WTC11 (cell line): ENCODE measurements around the gene RARB. TPM values are rescaled to one million over a fixed set of nuclear protein-coding genes. Genes with fewer than 3 reads are reported as not detected.

Experiments used
- ATAC-seq: fragments of 200-7000 bp; cut with Tn5 transposase; 2 replicates; pipeline ENCODE4 v1.10.0; 2021; ENCODE audit warnings: mild to moderate bottlenecking, moderate library complexity
- CTCF ChIA-PET: fragments of 300-600 bp; sonication (Branson Sonifier 250); formaldehyde crosslinking; loops from one replicate; lab custom pipeline; 2021; ENCODE audit warnings: antibody characterized with exemption; lab: Charles Lee
- POLR2A ChIA-PET: fragments of 350-600 bp; sonication (Branson Sonifier 250); formaldehyde crosslinking; loops from one replicate; lab custom pipeline; 2021; ENCODE audit warnings: antibody characterized with exemption; lab: Charles Lee
- DNase-seq: peaks from one replicate; pipeline ENCODE4 v3.0.0; 2021; ENCODE audit warnings: low spot score
- H3K27ac Mint-ChIP-seq: 2 replicates; pipeline ENCODE4 v1.8.0; 2021; ENCODE audit warnings: mixed read lengths
- H3K27me3 Mint-ChIP-seq: 2 replicates; pipeline ENCODE4 v1.8.0; 2021; ENCODE audit warnings: low read depth, mild to moderate bottlenecking, moderate library complexity, mixed read lengths
- H3K36me3 Mint-ChIP-seq: 2 replicates; pipeline ENCODE4 v1.8.0; 2021; ENCODE audit warnings: mixed read lengths
- H3K4me1 Mint-ChIP-seq: 2 replicates; pipeline ENCODE4 v1.8.0; 2022; ENCODE audit warnings: mixed read lengths
- H3K4me3 Mint-ChIP-seq: 2 replicates; pipeline ENCODE4 v1.8.0; 2021; ENCODE audit warnings: mild to moderate bottlenecking, moderate library complexity, mixed read lengths
- H3K9me3 Mint-ChIP-seq: 2 replicates; pipeline ENCODE4 v1.8.0; 2021; ENCODE audit warnings: mixed read lengths
- ESRRA ChIP-seq: sonication (generic); formaldehyde crosslinking; IDR thresholded peaks from 2 replicates; pipeline ENCODE4 v1.8.1; 2022; ENCODE audit warnings: mild to moderate bottlenecking, missing genetic modification reagents, borderline replicate concordance
- FOXP1 ChIP-seq: sonication (generic); formaldehyde crosslinking; IDR thresholded peaks from 2 replicates; pipeline ENCODE4 v1.8.0; 2022; ENCODE audit warnings: missing genetic modification reagents, mild to moderate bottlenecking, moderate library complexity, borderline replicate concordance
- GRHL2 ChIP-seq: fragments of 250-450 bp; sonication (Bioruptor Pico); IDR thresholded peaks from 2 replicates; pipeline ENCODE4 v1.8.0; 2022; ENCODE audit warnings: mild to moderate bottlenecking, moderate library complexity; ENCODE audit not compliant: insufficient replicate concordance, severe bottlenecking
- JAZF1 ChIP-seq: fragments of 250-450 bp; sonication (Bioruptor Pico); IDR thresholded peaks from 2 replicates; pipeline ENCODE4 v1.9.0; 2021; ENCODE audit warnings: moderate library complexity, mild to moderate bottlenecking, inconsistent platforms
- KAT7 ChIP-seq: sonication (generic); formaldehyde crosslinking; IDR thresholded peaks from 2 replicates; pipeline ENCODE4 v1.8.1; 2023; ENCODE audit warnings: missing genetic modification reagents, mild to moderate bottlenecking, borderline replicate concordance
- MYBL2 ChIP-seq: sonication (generic); formaldehyde crosslinking; IDR thresholded peaks from 2 replicates; pipeline ENCODE4 v1.8.1; 2023; ENCODE audit warnings: mild to moderate bottlenecking, moderate library complexity, missing genetic modification reagents
- NFE2L1 ChIP-seq: sonication (generic); formaldehyde crosslinking; IDR thresholded peaks from 2 replicates; pipeline ENCODE4 v1.8.1; 2023; ENCODE audit warnings: missing genetic modification reagents
- PRRX2 ChIP-seq: fragments of 250-450 bp; sonication (Bioruptor Pico); IDR thresholded peaks from 2 replicates; pipeline ENCODE4 v1.8.0; 2021; ENCODE audit warnings: mild to moderate bottlenecking
- RORB ChIP-seq: fragments of 250-450 bp; sonication (Bioruptor Pico); IDR thresholded peaks from 2 replicates; pipeline ENCODE4 v1.9.0; 2021; ENCODE audit warnings: mild to moderate bottlenecking
- SMAD4 ChIP-seq: sonication (generic); formaldehyde crosslinking; IDR thresholded peaks from 2 replicates; pipeline ENCODE4 v1.8.0; 2022; ENCODE audit warnings: mild to moderate bottlenecking, missing genetic modification reagents
- SOX15 ChIP-seq: fragments of 250-450 bp; sonication (Bioruptor Pico); IDR thresholded peaks from 2 replicates; pipeline ENCODE4 v1.9.0; 2021; ENCODE audit warnings: mild to moderate bottlenecking
- ZNF263 ChIP-seq: sonication (generic); formaldehyde crosslinking; IDR thresholded peaks from 2 replicates; pipeline ENCODE4 v1.8.1; 2022; ENCODE audit warnings: low read depth, mild to moderate bottlenecking, moderate library complexity, missing genetic modification reagents
- ZNF317 ChIP-seq: sonication (generic); formaldehyde crosslinking; IDR thresholded peaks from 2 replicates; pipeline ENCODE4 v1.8.1; 2023; ENCODE audit warnings: low read depth, mild to moderate bottlenecking, moderate library complexity, missing genetic modification reagents, borderline replicate concordance
- total RNA-seq: library from RNA; stranded (reverse); gene quantifications from 3 replicates; pipeline ENCODE4 v1.2.3, GENCODE V29; 2021
- TF ChIP-seq, protein P1 (sequence below): sonication (generic); formaldehyde crosslinking; IDR thresholded peaks from 2 replicates; pipeline ENCODE4 v1.8.1; 2022; ENCODE audit warnings: low read depth, missing genetic modification reagents, borderline replicate concordance
- TF ChIP-seq, protein P2 (sequence below): sonication (generic); formaldehyde crosslinking; conservative IDR thresholded peaks from 2 replicates; pipeline ENCODE4 v1.8.1; 2023; ENCODE audit warnings: mild to moderate bottlenecking, low read depth, missing genetic modification reagents, moderate library complexity
- TF ChIP-seq, protein P3 (sequence below): fragments of 250-450 bp; sonication (Bioruptor Pico); IDR thresholded peaks from 2 replicates; pipeline ENCODE4 v1.9.0; 2021; ENCODE audit warnings: mild to moderate bottlenecking
- TF ChIP-seq, protein P4 (sequence below): fragments of 250-450 bp; sonication (Bioruptor Pico); IDR thresholded peaks from 2 replicates; pipeline ENCODE4 v1.9.0; 2021; ENCODE audit warnings: moderate library complexity, mild to moderate bottlenecking, inconsistent platforms, borderline replicate concordance
- TF ChIP-seq, protein P5 (sequence below): sonication (generic); formaldehyde crosslinking; IDR thresholded peaks from 2 replicates; pipeline ENCODE4 v1.8.1; 2023; ENCODE audit warnings: mild to moderate bottlenecking, missing genetic modification reagents

RARB gene
- total RNA-seq, 1 experiment from 2014 or later: not detected

DNA sequence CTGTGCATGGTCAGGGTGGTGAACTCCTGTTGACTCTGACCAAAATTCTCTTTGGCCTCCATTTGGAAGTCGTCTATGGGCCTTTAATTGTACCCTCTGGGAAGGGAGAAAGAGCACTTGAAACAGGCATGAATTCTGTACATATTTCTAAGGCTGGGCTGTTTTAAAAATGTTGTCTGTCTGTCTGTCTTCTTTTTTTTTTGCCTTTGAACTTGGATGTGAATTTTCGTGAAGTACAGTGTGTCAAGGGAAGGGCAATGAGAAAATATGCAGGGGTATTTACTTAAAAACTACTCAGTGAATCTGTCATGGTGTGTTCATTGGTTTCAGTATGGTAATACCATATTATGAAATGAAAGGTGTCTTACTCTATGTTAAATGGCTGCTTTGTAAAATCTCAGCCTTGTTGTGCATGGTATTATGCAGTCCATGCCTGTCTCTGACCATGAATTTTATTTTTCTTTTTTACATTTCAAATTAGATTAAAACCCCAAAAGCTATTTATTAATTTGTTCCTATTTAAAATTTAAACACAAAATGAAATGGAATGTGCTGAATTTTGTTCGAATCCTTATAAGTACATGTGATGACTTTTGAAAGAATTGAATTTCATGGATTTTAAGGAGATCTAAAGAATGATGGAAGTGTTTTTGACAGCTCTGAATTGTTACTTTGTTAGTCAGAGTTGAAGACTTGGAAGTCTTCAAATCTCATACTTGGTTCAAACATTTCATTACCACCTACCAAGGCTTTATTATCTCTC is 51.1 kb downstream of the RARB start (continued):
- TF ChIP-seq, protein P1, sequence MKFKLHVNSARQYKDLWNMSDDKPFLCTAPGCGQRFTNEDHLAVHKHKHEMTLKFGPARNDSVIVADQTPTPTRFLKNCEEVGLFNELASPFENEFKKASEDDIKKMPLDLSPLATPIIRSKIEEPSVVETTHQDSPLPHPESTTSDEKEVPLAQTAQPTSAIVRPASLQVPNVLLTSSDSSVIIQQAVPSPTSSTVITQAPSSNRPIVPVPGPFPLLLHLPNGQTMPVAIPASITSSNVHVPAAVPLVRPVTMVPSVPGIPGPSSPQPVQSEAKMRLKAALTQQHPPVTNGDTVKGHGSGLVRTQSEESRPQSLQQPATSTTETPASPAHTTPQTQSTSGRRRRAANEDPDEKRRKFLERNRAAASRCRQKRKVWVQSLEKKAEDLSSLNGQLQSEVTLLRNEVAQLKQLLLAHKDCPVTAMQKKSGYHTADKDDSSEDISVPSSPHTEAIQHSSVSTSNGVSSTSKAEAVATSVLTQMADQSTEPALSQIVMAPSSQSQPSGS (CRISPR knock-in tag): no peak
- TF ChIP-seq, all 79 proteins: peak for 0

DNA sequence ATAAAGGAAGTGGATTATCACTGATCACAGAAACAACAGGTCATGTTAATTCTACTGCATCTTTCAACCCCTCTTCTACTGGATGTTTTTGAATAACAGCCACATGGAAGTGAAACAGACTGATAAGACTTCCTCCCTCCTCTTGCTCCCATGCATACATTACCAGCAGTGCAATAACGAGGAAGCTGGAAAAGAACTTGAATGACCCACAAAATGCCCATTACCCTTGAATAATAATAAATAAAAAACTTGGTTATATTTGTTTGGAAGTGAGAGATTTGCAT is 51.6 kb downstream of the RARB start:
- no peak overlapping the region for H3K4me3 Mint-ChIP-seq
- no peaks in the 10 kb centered on the region for H3K9me3 Mint-ChIP-seq
- H3K27me3 Mint-ChIP-seq: no peaks in the 10 kb centered on the region
- no peak for DNase-seq
- no peak for ATAC-seq
- peaks cover 4% of the 10 kb centered on the region; the same call in 1 of the 2 replicates for H3K4me1 Mint-ChIP-seq
- CTCF ChIA-PET: no interaction called here
- POLR2A ChIA-PET: no interaction called here
- H3K36me3 Mint-ChIP-seq: no peaks in the 10 kb centered on the region
- no peak overlapping the region for H3K27ac Mint-ChIP-seq
- TF ChIP-seq GRHL2 (no peak), SOX15 (CRISPR knock-in tag) (no peak), NFE2L1 (CRISPR knock-in tag) (no peak), SMAD4 (no peak), ZNF263 (CRISPR knock-in tag) (no peak), KAT7 (CRISPR knock-in tag) (no peak), PRRX2 (no peak), RORB (no peak)
- TF ChIP-seq, protein P2, sequence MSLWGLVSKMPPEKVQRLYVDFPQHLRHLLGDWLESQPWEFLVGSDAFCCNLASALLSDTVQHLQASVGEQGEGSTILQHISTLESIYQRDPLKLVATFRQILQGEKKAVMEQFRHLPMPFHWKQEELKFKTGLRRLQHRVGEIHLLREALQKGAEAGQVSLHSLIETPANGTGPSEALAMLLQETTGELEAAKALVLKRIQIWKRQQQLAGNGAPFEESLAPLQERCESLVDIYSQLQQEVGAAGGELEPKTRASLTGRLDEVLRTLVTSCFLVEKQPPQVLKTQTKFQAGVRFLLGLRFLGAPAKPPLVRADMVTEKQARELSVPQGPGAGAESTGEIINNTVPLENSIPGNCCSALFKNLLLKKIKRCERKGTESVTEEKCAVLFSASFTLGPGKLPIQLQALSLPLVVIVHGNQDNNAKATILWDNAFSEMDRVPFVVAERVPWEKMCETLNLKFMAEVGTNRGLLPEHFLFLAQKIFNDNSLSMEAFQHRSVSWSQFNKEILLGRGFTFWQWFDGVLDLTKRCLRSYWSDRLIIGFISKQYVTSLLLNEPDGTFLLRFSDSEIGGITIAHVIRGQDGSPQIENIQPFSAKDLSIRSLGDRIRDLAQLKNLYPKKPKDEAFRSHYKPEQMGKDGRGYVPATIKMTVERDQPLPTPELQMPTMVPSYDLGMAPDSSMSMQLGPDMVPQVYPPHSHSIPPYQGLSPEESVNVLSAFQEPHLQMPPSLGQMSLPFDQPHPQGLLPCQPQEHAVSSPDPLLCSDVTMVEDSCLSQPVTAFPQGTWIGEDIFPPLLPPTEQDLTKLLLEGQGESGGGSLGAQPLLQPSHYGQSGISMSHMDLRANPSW (CRISPR knock-in tag): no peak
- TF ChIP-seq, protein P3, sequence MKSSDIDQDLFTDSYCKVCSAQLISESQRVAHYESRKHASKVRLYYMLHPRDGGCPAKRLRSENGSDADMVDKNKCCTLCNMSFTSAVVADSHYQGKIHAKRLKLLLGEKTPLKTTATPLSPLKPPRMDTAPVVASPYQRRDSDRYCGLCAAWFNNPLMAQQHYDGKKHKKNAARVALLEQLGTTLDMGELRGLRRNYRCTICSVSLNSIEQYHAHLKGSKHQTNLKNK (CRISPR knock-in tag): no peak

DNA sequence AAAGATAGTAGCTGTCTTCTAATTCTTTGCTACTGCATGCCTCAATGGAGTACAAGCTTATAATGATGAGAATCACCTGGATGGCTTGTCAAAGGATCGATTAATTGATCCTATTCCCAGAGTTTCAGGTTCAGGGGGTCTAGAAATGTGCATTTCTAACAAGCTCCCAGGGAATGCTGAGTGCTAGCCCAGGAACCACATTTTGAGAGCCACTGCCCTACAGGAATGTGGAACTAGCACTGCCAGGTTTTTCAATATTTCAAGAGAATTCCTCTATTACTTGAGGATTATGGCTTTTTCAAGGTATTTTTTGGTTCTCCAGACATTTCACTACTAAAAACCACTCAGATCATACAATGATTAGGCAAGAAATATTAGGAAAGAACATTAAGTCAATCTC is 52.7 kb downstream of the RARB start:
- H3K4me3 Mint-ChIP-seq: no peak overlapping the region
- no peaks in the 10 kb centered on the region for H3K36me3 Mint-ChIP-seq
- no peaks in the 10 kb centered on the region for H3K27me3 Mint-ChIP-seq
- CTCF ChIA-PET: no interaction called here
- TF ChIP-seq MYBL2 (CRISPR knock-in tag) (no peak), ZNF317 (CRISPR knock-in tag) (no peak), JAZF1 (CRISPR knock-in tag) (no peak), ESRRA (CRISPR knock-in tag) (no peak), FOXP1 (CRISPR knock-in tag) (no peak), SOX15 (CRISPR knock-in tag) (no peak)
- TF ChIP-seq, protein P4, sequence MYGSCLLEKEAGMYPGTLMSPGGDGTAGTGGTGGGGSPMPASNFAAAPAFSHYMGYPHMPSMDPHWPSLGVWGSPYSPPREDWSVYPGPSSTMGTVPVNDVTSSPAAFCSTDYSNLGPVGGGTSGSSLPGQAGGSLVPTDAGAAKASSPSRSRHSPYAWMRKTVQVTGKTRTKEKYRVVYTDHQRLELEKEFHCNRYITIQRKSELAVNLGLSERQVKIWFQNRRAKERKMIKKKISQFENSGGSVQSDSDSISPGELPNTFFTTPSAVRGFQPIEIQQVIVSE: no peak
- TF ChIP-seq, protein P5, sequence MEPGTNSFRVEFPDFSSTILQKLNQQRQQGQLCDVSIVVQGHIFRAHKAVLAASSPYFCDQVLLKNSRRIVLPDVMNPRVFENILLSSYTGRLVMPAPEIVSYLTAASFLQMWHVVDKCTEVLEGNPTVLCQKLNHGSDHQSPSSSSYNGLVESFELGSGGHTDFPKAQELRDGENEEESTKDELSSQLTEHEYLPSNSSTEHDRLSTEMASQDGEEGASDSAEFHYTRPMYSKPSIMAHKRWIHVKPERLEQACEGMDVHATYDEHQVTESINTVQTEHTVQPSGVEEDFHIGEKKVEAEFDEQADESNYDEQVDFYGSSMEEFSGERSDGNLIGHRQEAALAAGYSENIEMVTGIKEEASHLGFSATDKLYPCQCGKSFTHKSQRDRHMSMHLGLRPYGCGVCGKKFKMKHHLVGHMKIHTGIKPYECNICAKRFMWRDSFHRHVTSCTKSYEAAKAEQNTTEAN: no peak
- POLR2A ChIA-PET: no interaction called here
- DNase-seq (no peak), ATAC-seq (no peak)
- H3K4me1 Mint-ChIP-seq: peaks cover 4% of the 10 kb centered on the region; the same call in 1 of the 2 replicates
- no peaks in the 10 kb centered on the region for H3K9me3 Mint-ChIP-seq
- no peak overlapping the region for H3K27ac Mint-ChIP-seq
